ENCODE results near the gene PRELP.

PRELP gene

GRCh38 chr1:203538726-203539125, 63.1 kb downstream of the PRELP start:
- Histone ChIP-seq H3K36me3 (ENCODE audit: insufficient read depth, insufficient read length, low read length) (no peaks in the 10 kb centered on the region), H3K9me3 (ENCODE audit: insufficient read depth, low read length) (no peaks in the 10 kb centered on the region), H3K27me3 (ENCODE audit: insufficient read depth, insufficient read length) (no peaks in the 10 kb centered on the region), H3K4me3 (ENCODE audit: insufficient read length, low read depth) (no peak overlapping the region), H3K4me1 (ENCODE audit: insufficient read depth, insufficient read length) (no peaks in the 10 kb centered on the region), H3K9ac (ENCODE audit: insufficient read length, low read depth) (no peak overlapping the region)
- DNase-seq (ENCODE audit: low read depth, low spot score): no peak
- no peak for TF ChIP-seq YY1 (IDR thresholded peaks at IDR 0.05; ENCODE audit: insufficient read depth, insufficient read length)

DNA sequence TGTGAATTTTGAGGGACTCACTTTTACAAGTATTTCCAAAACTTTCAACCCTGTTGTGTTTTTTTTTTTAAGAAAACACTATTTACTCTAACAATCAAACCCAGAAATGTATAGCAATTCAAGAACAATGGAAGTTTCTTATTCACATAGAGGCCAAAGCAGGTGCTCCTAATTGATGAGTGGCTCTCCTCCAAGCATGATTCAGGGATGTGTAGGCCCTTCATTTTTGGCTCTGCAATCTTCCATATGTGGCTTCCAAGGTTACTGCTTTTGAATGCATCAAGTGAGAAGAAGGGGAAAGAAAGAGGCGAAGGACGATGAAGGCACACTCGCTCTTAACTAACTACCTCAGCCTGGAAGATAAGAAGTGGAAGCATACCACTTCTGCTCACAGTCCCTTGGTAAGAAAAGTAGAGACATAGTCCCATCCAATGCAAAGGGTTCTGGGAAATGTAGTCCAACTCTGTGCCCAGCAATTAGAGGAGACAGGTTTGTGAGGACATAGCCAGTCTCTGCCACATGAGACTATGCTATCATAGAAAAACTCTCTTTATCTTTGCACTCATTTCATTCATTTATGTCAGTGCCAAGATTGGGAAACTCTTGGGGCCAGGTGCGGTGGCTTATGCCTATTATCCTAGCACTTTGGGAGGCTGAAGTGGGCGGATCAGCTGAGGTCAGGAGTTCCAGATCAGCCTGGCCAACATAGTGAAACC, 64.4 kb downstream of the PRELP start:
- no peaks in the 10 kb centered on the region for H3K9me3 ChIP-seq (ENCODE audit: insufficient read depth, low read length)
- TF ChIP-seq ZNF274 (IDR thresholded peaks at IDR 0.05; ENCODE audit: low read depth, low read length) (no peak), SUZ12 (IDR thresholded peaks at IDR 0.05; ENCODE audit: extremely low read depth, insufficient read depth, insufficient read length) (no peak), YY1 (IDR thresholded peaks at IDR 0.05; ENCODE audit: insufficient read depth, insufficient read length) (no peak)
- H3K9ac ChIP-seq (ENCODE audit: insufficient read length, low read depth): no peak overlapping the region
- H3K27me3 ChIP-seq (ENCODE audit: insufficient read depth, insufficient read length): no peaks in the 10 kb centered on the region
- no peaks in the 10 kb centered on the region for H3K36me3 ChIP-seq (ENCODE audit: insufficient read depth, insufficient read length, low read length)
- H3K4me1 ChIP-seq (ENCODE audit: insufficient read depth, insufficient read length): peaks cover 3% of the 10 kb centered on the region
- DNase-seq (ENCODE audit: low read depth, low spot score): no peak
- H3K4me3 ChIP-seq (ENCODE audit: insufficient read length, low read depth): no peak overlapping the region
